GM19467 (cell line): ENCODE data around the gene C1orf105.
"Not testable (repeated sequence)": the region's sequence is repeated elsewhere in the genome, so short reads cannot be mapped to it uniquely, and the experiment has no call there.

ENCODE experiments used
- ATAC-seq: cut with Tn5 transposase; IDR thresholded peaks from one replicate; pipeline ENCODE4 v1.9.1; 2021; ENCODE audit warnings: mild to moderate bottlenecking, moderate library complexity; ENCODE audit not compliant: unreplicated experiment

The C1orf105 gene

DNA sequence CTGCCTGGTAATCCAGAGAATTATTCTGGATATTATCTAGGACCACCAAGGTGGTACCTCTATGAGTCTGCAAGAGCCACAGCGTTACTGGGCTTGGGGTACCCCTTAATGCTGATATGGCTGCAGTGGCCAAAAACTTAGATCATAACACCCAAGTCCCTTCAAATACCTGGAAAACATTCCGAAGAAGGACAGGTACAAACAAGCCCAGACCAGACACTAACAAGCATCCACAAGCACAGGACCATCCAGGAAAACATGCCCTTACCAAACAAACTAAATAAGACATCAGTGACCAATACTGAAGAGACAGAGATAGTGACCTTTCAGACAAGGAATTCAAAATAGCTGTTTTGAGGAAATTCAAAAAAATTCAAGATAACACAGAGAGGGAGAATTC, 2.9 kb downstream of the C1orf105 start:
- ATAC-seq, result no peak

GRCh38 chr1:172425339-172425738, 4.9 kb downstream of the C1orf105 start:
- no peak for ATAC-seq

- ATAC-seq, result no peak
These were observed 6.7 kb downstream of the C1orf105 start for GRCh38 chr1:172427191-172427590.

- ATAC-seq, result no peak
These were observed 9.0 kb downstream of the C1orf105 start for GRCh38 chr1:172429331-172430127.

DNA sequence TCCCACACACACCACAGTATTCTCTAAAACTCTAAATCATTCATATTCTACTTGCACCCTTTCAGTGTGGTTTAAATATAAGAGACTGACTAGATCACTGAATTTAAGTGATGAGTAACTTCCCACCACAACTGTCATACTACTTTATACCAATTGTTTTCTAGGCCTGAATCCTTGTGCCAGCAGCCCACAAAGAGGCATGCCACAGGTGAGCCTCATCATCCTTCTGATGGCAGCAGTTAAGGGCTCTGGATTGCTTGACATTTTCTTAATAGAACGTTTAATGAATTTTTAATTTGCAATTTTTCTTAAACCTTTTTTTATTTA, 9.6 kb downstream of the C1orf105 start:
- no peak for ATAC-seq

DNA sequence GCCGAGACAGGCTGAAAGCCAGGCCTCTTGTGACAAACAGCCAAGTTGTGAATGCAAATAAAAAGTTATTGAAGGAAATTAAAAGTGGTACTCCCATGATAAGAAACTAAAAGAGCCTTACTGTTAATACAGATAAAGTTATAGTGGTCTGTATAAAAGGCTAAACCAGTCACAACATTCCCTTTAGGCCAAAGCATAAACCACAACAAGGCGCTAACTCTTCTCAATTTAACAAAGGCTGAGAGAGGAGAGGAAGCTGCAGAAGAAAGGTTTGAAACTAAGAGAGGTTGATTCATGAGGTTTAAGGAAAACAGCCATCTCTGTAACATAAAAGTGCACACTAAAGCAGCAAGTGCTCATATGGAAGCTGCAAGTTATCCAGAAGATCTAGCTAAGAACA, 10.7 kb downstream of the C1orf105 start:
- no peak for ATAC-seq

DNA sequence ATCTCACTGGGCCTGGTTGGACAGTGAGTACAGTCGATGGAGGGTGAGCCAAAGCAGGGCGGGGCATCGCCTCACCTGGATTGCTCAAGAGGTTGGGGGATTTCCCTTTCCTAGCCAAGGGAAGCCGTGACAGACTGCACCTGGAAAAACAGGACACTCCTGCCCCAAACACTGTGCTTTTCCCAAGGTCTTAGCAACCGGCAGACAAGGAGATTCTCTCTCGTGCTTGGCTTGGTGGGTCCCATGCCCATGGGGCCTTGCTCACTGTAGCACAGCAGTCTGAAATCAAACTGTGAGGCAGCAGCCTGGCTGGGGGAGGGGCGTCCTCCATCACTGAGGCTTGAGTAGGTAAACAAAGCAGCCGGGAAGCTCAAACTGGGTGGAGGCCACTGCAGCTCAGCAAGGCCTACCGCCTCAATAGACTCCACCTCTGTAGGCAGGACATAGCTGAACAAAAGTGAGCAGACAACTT, 11.3 kb downstream of the C1orf105 start:
- ATAC-seq, result no peak

DNA sequence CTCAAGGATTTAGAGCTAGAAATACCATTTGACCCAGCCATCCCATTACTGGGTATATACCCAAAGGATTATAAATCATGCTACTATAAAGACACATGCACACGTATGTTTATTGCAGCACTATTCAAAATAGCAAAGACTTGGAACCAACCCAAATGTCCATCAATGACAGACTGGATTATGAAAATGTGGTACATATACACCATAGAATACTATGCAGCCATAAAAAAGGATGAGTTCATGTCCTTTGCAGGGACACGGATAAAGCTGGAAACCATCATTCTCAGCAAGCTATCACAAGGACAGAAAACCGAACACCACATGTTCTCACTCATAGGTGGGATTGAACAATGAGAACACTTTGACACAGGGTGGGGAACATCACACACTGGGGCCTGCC, 16.7 kb downstream of the C1orf105 start:
- ATAC-seq, result not testable (repeated sequence)

- no peak for ATAC-seq
These were observed 21.9 kb downstream of the C1orf105 start for GRCh38 chr1:172442404-172442803.

DNA sequence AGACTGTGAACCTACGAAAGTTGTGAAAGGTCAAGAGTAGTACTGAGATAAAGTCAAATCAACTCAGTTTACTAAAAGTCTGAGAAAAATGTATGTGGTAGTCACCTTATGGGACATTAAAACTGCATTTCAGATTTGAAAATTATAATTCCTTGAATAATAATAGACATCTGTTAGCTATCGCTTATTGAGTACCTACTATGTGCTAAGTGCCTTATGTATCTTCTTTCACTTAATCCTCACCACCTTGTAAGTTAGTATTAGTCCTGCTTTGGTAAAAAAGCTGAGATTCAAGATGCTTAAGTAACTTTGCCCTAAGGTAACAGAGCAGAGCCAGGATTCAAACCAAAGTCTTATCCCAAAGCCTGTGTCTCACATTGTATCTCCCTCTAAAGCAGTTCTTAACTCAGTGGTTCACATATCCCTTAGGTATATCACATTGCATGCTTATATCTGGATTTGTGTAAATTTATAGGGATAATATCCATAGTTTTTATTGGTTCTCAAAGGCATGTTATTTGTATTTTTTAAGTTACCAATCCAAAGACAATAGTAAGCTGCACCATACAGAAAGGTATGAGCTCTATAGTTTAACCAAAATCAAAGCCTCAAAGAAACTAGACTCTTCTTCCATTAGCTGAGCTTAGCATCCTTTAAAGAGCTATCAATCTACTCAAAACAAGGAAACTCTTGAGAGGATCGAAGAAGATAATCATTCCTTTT, 22.5 kb downstream of the C1orf105 start:
- ATAC-seq, result no peak

GRCh38 chr1:172443666-172444453, 23.4 kb downstream of the C1orf105 start, which contains the start of gene PIGC:
TSS of gene PIGC (minus strand) at chr1:172444069. CDS start at chr1:172442622, 1,447 bp downstream.
- peak; percentile 100 for ATAC-seq

GRCh38 chr1:172446547-172446946, 26.1 kb downstream of the C1orf105 start:
- no peak for ATAC-seq

GRCh38 chr1:172447641-172448040, 27.2 kb downstream of the C1orf105 start:
- no peak for ATAC-seq

DNA sequence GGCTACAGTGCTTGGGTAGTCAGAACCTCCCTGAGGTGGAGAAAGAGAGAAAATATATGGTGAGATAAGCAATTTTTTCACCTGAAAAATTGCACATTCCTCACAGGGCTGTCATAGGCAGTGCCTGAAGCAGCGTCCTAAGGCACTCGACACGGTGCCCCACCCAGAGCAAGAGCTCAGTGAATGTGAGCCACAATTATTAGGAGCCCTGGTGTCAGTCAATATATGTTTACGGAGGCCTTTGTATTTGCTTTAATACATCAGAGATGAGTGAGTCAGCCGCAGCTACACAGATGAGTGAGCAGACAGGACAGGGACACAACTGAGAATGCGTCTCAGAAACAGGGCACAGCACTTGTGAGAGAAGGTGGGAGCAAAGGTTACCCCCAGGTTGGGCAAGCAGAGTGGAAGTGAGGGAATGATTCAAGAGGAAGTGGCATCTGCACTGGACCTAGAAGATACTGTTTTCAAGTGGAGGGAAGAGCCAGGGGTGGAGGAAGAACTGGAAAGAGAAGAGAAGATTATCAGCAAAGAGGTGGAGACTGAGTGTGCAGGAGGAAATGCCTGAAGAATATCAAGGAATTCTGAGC, 28.6 kb downstream of the C1orf105 start:
- ATAC-seq, result no peak

- peak; percentile 70 for ATAC-seq
These were observed 29.4 kb downstream of the C1orf105 start for GRCh38 chr1:172449585-172450523.

GRCh38 chr1:172450524-172450885, 30.0 kb downstream of the C1orf105 start:
- no peak for ATAC-seq

- no peak for ATAC-seq
These were observed 30.5 kb downstream of the C1orf105 start for GRCh38 chr1:172451002-172451443.

DNA sequence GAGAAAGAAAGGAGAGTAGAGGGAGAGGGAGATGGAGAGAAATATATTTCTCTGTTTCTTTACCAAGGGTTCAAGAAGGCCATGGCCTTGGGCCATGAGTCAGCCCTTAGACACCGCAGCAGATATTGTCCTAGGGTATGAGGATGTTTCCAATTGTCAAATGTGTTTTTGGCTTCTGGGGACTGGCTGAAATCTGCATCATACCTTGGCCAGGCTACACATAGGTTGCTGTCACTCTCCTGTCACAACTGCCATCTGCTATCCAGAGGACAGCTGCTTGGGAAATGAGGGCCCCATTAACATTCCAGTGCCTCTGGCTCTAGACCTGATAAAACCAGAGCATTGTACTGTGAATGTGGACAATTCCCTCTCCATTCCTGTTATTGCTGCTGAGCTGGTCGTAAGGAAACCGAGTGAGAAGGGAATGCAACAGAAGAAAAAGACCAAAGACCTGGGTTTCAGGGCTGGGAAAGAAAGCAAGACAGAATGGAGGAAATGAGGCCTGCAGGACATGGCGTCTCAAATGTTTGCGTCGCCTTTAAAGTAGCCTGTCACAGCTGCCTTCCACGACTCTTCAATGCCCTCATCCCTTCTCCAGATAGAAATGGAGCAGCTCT, 32.2 kb downstream of the C1orf105 start:
- ATAC-seq, result no peak

GRCh38 chr1:172453153-172453545, 32.7 kb downstream of the C1orf105 start:
- no peak for ATAC-seq
